GM21737 (cell line): ENCODE results near the gene CISD3.
"Not testable (repeated sequence)": the region's sequence is repeated elsewhere in the genome, so short reads cannot be mapped to it uniquely, and the experiment has no call there.

Experiments
- ATAC-seq: cut with Tn5 transposase; IDR thresholded peaks from one replicate; pipeline ENCODE4 v1.9.1; 2021; ENCODE audit warnings: mild to moderate bottlenecking, moderate library complexity; ENCODE audit not compliant: unreplicated experiment

CISD3 gene

DNA sequence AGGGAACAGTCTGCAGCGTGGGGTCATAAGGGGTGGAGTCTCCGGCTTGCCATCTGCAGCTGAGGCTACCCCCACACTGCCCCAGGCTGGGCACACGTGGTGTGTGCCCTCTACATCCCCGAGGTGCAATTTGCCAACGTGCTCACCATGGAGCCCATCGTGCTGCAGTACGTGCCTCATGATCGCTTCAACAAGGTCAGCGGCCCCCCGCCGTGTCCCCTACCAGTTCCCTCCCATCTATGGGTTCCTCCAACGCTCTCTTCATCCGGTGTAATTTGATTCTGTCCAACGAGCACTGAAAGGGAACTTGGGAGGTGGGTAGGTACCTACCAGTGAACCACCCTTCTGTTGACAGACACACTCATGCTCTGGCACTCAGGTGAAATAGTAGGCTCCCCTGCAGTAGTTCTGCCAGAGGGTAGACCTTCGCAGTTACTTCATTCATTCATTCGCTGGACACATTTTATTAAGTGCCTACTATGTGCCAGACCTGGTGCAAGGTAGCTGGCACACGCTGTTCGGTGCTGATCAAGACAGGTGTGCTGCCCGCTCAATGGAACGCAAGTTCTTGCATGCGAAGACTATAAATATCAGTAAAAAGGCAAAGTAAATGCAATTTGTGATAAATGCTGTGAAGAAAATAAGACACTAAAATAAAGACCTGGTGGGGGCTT lies 22.3 kb upstream of the CISD3 start:
- no peak for ATAC-seq

GRCh38 chr17:38709104-38709820 lies 20.9 kb upstream of the CISD3 start:
- ATAC-seq: no peak

DNA sequence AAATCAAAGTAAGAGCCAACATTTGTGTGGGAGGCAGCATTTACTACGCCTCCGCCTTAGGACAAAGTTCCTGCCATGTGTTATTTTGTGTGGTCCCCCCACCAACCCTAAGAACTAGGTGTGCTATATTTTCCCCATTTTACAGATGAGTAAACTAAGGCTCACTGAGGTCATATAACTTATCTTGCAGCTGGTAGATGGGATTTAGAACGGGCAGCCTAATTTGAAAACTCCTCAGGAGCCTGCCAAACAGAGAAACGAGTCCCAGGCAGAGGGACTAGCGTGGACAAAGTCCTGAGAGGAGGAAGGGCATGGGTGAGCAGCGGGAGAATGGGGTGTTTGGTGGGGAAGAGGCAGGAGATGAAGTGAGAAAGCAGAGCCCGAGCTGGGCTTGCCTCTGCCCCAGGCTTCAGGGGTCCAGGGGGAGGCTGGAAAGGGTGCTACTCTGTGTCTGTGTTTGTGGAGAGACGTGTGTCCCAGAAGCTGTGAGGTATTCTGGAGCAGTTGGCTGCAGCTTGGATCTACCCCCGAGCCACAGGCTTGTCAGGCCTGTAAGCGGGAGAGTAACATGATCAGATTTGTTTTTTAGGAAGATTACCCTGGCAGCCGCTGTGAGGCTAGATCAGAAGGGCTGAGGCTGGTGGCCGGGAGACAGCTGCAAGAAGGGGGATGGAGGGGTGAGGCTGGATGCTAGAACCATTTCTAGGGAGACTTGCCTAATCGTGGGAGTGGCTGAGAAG lies 20.1 kb upstream of the CISD3 start:
- ATAC-seq: no peak

GRCh38 chr17:38710604-38710962 lies 19.6 kb upstream of the CISD3 start:
- no peak for ATAC-seq

DNA sequence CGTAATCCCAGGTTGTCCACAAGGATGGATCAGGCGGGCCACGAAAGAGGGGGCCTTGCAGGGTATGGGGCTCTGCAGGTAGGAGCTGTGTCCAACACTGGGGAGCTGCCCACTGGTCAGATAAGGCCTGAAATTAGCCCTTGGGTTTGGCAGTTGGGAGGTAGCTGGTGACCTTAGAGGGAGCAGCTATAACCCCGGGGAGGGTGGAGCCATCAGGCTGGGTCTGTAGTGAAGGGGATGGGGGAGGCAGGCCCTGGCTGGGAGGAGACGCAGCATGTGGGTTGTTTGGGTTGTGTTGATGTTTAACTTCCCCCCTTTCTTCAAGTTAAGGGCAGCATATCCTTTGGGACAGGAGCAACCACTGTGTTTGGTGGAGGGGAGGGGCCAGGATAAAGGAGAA lies 19.2 kb upstream of the CISD3 start:
- ATAC-seq: no peak

DNA sequence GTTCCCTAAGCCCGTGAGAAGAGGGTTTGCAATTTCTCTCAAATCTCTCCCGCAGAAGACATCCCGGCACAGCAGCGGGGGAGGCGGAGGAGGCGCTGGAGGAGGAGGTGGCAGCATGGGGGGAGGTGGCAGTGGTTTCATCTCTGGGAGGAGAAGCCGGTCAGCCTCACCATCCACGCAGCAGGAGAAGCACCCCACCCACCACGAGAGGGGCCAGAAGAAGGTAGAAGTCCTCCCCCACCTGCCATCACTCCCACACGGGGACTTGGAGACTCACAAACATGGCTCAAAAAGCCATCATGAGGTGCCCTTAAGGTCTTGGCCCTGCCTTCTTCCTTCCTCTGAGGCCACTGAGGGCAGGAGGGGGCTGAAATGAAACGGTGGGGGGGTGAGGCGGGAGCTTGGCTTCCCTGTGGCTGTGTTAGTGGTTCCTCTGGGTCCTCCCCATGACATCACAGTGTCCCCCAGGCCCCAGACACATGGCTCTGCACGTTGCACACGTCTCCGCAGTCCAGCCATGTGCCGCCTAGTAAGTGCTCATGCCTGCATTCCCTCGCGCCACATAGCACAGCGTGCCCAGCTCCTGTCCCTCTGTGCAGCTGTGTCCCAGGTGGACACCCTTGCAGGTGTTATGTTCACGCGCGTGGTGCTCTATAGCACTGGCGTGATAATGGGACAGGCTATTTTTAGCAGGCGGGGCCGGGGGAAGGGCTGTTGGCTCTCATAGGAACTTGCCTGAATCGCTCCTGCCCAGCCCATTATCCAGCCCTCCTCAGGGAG lies 18.2 kb upstream of the CISD3 start:
- ATAC-seq: no peak

- ATAC-seq: no peak
These were observed 17.5 kb upstream of the CISD3 start for GRCh38 chr17:38712593-38712992.

- no peak for ATAC-seq
These were observed 16.6 kb upstream of the CISD3 start for GRCh38 chr17:38713456-38714075.

DNA sequence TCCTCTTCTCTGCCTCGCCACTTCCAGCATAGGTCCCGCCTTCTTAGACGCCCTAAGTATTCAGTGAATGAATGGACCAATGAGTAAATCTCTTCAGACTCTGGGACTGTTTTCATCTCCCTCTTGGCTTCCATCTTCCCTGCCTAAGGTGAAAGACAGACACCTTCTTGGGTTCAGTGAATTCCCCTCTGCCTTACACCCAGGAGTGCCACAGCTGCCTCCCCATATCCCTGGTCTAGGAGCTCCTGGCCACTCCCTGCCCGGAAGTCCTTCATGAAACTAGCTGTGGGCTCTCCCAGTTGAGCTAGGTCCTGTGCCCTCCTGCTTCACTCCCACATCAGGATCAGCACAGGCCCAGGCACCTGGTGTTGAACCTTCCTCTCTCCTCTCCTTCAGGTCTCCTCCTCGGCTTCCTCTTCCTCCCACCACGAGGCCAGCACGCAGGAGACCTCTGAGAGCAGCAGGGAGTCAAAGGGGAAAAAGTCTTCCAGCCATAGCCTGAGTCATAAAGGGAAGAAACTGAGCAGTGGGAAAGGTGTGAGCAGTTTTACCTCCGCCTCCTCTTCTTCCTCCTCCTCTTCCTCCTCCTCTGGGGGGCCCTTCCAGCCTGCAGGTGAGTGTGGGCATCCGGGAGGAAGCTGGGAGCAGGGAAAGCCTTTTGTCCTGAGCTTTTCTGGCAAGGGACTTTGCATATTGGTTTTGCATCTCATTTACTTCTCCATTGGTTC lies 14.8 kb upstream of the CISD3 start:
- ATAC-seq: no peak

DNA sequence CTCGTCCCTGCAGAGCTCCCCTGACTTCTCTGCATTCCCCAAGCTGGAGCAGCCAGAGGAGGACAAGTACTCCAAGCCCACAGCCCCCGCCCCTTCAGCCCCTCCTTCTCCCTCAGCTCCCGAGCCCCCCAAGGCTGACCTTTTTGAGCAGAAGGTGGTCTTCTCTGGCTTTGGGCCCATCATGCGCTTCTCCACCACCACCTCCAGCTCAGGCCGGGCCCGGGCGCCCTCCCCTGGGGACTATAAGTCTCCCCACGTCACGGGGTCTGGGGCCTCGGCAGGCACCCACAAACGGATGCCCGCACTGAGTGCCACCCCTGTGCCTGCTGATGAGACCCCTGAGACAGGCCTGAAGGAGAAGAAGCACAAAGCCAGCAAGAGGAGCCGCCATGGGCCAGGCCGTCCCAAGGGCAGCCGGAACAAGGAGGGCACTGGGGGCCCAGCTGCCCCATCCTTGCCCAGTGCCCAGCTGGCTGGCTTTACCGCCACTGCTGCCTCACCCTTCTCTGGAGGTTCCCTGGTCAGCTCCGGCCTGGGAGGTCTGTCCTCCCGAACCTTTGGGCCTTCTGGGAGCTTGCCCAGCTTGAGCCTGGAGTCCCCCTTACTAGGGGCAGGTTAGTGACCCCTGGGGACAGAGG lies 13.7 kb upstream of the CISD3 start:
- ATAC-seq: no peak

DNA sequence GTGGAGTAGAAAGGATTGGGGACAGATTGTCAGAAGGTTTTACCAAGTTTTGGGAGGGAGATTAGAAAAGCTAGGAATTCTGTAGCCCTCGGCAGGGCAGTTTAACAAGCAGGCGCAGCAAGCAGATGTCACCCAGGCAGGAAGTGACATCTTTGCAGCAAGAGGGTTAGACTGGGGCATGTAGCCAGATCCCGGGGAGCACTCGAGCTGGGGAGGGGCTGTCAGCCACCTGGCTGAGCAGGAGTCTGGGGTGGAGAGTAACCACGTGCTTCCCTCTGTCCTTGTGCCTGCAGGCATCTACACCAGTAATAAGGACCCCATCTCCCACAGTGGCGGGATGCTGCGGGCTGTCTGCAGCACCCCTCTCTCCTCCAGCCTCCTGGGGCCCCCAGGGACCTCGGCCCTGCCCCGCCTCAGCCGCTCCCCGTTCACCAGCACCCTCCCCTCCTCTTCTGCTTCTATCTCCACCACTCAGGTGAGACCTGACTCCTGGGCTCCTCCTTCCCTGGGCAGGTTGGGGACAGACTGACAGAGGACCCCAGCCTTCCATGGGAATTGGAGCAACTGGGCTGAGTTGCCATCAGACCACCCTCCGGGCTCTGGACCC lies 12.9 kb upstream of the CISD3 start:
- no peak for ATAC-seq

GRCh38 chr17:38719289-38719942 lies 10.7 kb upstream of the CISD3 start:
- ATAC-seq: no peak

- no peak for ATAC-seq
These were observed 10.0 kb upstream of the CISD3 start for GRCh38 chr17:38719943-38720641.

GRCh38 chr17:38720941-38721340 lies 9.2 kb upstream of the CISD3 start:
- no peak for ATAC-seq

DNA sequence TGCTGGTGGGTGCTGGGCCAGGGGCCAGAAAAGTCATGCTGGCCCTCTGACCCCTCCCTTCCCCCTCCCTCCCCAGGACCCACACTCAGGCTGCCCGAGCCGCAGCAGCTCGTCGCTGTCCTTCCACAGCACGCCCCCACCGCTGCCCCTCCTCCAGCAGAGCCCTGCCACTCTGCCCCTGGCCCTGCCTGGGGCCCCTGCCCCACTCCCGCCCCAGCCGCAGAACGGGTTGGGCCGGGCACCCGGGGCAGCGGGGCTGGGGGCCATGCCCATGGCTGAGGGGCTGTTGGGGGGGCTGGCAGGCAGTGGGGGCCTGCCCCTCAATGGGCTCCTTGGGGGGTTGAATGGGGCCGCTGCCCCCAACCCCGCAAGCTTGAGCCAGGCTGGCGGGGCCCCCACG lies 8.3 kb upstream of the CISD3 start:
- ATAC-seq: no peak

DNA sequence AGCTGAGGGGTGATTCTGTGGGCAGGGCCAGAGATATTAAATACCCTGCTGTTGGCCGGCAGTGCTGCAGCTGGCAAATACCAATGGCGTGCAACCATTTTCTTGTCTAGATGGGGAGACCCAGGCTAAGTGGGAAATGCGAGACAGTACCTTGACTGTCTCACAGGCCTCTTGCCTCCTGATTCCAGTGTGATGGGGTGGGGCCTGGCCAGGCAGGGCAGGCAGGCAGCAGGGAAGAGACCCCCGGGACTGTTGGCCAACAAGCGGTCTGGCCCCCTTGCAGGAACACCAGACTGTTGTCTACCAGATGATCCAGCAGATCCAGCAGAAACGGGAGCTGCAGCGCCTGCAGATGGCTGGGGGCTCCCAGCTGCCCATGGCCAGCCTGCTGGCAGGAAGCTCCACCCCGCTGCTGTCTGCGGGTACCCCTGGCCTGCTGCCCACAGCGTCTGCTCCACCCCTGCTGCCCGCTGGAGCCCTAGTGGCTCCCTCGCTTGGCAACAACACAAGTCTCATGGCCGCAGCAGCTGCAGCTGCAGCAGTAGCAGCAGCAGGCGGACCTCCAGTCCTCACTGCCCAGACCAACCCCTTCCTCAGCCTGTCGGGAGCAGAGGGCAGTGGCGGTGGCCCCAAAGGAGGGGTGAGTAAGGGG lies 5.7 kb upstream of the CISD3 start:
- ATAC-seq: no peak

DNA sequence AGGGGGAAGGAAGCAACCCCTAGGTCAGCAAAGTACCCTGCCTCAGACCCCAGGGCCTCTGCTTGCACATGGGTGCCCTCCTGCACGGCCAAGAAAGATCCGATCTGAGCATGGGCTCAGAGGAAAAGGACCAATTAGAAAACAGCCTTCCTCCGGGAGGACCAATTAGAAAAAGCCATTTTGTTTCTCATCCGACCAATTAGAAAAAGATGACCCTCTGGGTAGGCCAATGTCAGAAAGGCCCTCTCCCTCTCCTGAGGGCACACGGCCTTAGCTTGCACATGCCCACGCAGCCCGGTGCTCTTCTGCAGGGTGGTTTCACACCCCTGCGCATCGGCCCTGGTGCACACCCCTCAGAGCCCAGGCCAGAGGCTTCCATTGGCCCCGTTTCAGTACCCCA lies 5.1 kb upstream of the CISD3 start:
- no peak for ATAC-seq

GRCh38 chr17:38726145-38726544 lies 4.0 kb upstream of the CISD3 start:
- ATAC-seq: not testable (repeated sequence)
